Measurements from ENCODE around the gene VMO1.
"Not testable (repeated sequence)": the region's sequence is repeated elsewhere in the genome, so short reads cannot be mapped to it uniquely, and the experiment has no call there.

DNA sequence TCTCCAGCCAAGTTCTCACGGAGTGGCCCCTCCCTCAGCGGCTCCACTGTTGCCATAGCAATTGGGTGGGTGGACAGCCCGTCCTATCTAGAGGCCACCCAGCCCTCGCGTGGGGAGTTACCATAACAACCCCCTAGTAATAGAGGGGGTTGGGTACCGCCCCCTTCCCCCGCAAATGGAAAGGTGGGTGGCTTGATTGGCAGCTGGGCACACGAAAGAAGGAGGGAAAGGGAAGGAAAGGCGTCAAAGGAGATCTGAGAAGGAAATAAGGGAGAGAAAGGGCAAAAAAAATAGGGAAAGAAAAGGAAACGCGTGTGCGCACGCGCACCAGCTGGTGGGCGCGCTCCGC, 46.6 kb upstream of the VMO1 start:
- TF ChIP-seq, protein P1, sequence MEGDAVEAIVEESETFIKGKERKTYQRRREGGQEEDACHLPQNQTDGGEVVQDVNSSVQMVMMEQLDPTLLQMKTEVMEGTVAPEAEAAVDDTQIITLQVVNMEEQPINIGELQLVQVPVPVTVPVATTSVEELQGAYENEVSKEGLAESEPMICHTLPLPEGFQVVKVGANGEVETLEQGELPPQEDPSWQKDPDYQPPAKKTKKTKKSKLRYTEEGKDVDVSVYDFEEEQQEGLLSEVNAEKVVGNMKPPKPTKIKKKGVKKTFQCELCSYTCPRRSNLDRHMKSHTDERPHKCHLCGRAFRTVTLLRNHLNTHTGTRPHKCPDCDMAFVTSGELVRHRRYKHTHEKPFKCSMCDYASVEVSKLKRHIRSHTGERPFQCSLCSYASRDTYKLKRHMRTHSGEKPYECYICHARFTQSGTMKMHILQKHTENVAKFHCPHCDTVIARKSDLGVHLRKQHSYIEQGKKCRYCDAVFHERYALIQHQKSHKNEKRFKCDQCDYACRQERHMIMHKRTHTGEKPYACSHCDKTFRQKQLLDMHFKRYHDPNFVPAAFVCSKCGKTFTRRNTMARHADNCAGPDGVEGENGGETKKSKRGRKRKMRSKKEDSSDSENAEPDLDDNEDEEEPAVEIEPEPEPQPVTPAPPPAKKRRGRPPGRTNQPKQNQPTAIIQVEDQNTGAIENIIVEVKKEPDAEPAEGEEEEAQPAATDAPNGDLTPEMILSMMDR (IDR thresholded peaks at IDR 0.05; ENCODE audit: extremely low read depth in 1 of 2, insufficient read depth in 1 of 2, low read depth in 1 of 2, low read length in 2 of 2), result not testable (repeated sequence)
- not testable (repeated sequence) for TF ChIP-seq EZH2 (IDR thresholded peaks at IDR 0.05; ENCODE audit: borderline replicate concordance, low read depth, low read length, severe bottlenecking)
